ENCODE measurements around the gene SHBG.
A peak's percentile ranks its signal among the peaks of the same experiment; 100 is the strongest.

The SHBG gene

GRCh38 chr17:7647018-7647417 lies 17.1 kb downstream of the SHBG start:
- DNase-seq, result no peak

- DNase-seq, result peak; percentile 67
These were observed 20.7 kb downstream of the SHBG start, which contains the start of gene ATP1B2 for GRCh38 chr17:7650509-7651096. Gene ATP1B2, plus strand, starts transcription at chr17:7650926. Its CDS starts 593 bp downstream, at chr17:7651519.

GRCh38 chr17:7651097-7651664 lies 21.2 kb downstream of the SHBG start:
- DNase-seq, result peak; percentile 27

GRCh38 chr17:7651665-7652387 lies 21.9 kb downstream of the SHBG start:
- DNase-seq, result peak; percentile 70

GRCh38 chr17:7652388-7653356 lies 22.7 kb downstream of the SHBG start:
- no peak for DNase-seq

- DNase-seq, result no peak
These were observed 25.1 kb downstream of the SHBG start for GRCh38 chr17:7654832-7655540.

GRCh38 chr17:7655541-7655840 lies 25.6 kb downstream of the SHBG start:
- DNase-seq, result no peak

- DNase-seq, result peak; percentile 45
These were observed 27.1 kb downstream of the SHBG start for GRCh38 chr17:7656958-7657609.

- no peak for DNase-seq
These were observed 37.9 kb downstream of the SHBG start for GRCh38 chr17:7667656-7668406.

GRCh38 chr17:7668482-7668881 lies 38.5 kb downstream of the SHBG start:
- DNase-seq, result no peak

GRCh38 chr17:7673239-7673638 lies 43.3 kb downstream of the SHBG start:
- no peak for DNase-seq

GRCh38 chr17:7674934-7675333 lies 45.0 kb downstream of the SHBG start:
- DNase-seq, result no peak

- no peak for DNase-seq
These were observed 46.6 kb downstream of the SHBG start for GRCh38 chr17:7676533-7676932.

- DNase-seq, result no peak
These were observed 47.6 kb downstream of the SHBG start for GRCh38 chr17:7677388-7678067.

Data from right kidney (tissue), 1 donor.